Measurements from ENCODE around the gene MINDY4B.

MINDY4B gene

DNA sequence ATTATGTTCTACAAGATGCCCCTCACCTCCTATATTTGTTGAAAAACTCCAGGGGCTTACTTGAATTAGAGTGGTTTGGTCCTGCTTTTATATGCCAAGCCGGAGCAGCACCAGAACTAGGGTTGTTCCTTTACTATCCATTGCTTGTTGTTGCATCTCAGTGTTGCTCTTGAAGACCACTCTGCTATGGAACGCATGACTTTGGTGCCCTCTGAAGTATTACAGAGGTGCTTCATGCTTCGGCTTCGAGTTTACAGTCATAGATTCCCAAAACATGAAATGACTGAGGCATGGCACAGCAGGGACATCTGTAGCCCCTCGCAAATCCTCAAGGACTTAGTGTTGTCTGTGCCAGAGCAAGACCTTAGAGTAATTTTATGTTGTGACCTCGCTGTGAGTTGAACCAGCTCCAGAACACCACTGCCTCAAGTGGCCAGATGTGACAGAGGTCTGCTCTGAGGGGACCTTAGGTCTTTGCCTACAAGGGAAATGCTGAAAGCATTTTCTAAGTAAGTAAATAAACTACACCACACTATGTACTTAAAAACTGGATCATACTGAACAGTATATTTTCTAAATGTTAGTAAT, 75.1 kb downstream of the MINDY4B start:
- no peaks in the 10 kb centered on the region for H3K4me1 ChIP-seq (ENCODE audit: control insufficient read depth, insufficient read depth, low read length)
- H3K36me3 ChIP-seq (ENCODE audit: control insufficient read depth, insufficient read depth, low read length), result no peaks in the 10 kb centered on the region
- H3K27ac ChIP-seq (ENCODE audit: insufficient read depth, low read depth, low read length, poor library complexity, severe bottlenecking), result no peak overlapping the region
- no peaks in the 10 kb centered on the region for H3K27me3 ChIP-seq (ENCODE audit: control insufficient read depth, insufficient read depth, low read length, poor library complexity, severe bottlenecking)
- H3K4me3 ChIP-seq (ENCODE audit: insufficient read depth, low read depth, low read length), result no peak overlapping the region
- no peaks in the 10 kb centered on the region for H3K9me3 ChIP-seq (ENCODE audit: control insufficient read depth, low read length)
- WGBS, 2 experiments, result 80 to 87% methylated on average over 6 of the region's 6 CpGs

DNA sequence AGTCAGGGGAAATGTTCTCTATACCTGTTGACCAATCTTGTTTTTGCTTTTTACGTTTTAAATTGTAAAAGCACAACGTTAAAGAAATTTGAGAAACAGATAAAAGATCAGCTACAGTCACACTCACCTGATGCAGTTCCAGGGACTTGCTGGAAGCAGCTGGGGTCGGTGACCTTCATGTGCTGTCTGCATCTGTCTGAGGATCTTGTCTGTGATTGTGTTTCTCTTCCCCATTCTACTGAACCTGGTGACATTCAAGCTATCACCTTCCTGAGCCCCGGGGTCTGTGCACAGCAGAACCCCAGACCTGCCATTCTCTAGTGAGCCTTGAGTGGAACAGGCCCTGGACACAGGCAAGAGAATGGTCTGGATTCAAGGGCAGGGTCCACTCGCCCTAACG, 75.8 kb downstream of the MINDY4B start:
- H3K36me3 ChIP-seq (ENCODE audit: control insufficient read depth, insufficient read depth, low read length), result no peaks in the 10 kb centered on the region
- H3K4me3 ChIP-seq (ENCODE audit: insufficient read depth, low read depth, low read length), result no peak overlapping the region
- WGBS, 2 experiments, result 92 to 94% methylated on average over 6 of the region's 6 CpGs
- no peak overlapping the region for H3K27ac ChIP-seq (ENCODE audit: insufficient read depth, low read depth, low read length, poor library complexity, severe bottlenecking)
- no peaks in the 10 kb centered on the region for H3K4me1 ChIP-seq (ENCODE audit: control insufficient read depth, insufficient read depth, low read length)
- H3K27me3 ChIP-seq (ENCODE audit: control insufficient read depth, insufficient read depth, low read length, poor library complexity, severe bottlenecking), result no peaks in the 10 kb centered on the region
- no peaks in the 10 kb centered on the region for H3K9me3 ChIP-seq (ENCODE audit: control insufficient read depth, low read length)

DNA sequence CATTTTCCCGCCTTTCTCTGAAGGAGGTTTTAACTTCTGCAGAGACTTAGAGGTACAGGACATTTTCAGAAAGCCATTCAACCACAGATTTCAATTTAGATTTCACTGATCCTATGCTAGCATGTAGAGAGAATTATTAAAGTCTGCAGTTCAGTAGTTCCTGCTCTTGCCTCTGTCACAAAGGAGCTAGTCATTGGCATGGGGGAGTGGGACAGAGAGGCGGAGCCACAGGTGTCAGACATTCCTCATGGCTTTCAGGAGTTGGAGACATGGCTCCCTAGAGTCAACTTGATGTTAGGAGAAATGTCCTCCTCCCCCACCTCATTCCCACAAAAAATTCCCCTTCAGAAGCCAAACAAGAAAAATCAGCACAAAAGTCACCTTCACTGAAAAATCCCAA, 76.2 kb downstream of the MINDY4B start:
- no peaks in the 10 kb centered on the region for H3K9me3 ChIP-seq (ENCODE audit: control insufficient read depth, low read length)
- WGBS, 2 experiments, result 100% methylated on average over 1 of the region's 2 CpGs
- no peaks in the 10 kb centered on the region for H3K36me3 ChIP-seq (ENCODE audit: control insufficient read depth, insufficient read depth, low read length)
- H3K4me3 ChIP-seq (ENCODE audit: insufficient read depth, low read depth, low read length), result no peak overlapping the region
- H3K27me3 ChIP-seq (ENCODE audit: control insufficient read depth, insufficient read depth, low read length, poor library complexity, severe bottlenecking), result no peaks in the 10 kb centered on the region
- H3K27ac ChIP-seq (ENCODE audit: insufficient read depth, low read depth, low read length, poor library complexity, severe bottlenecking), result no peak overlapping the region
- H3K4me1 ChIP-seq (ENCODE audit: control insufficient read depth, insufficient read depth, low read length), result no peaks in the 10 kb centered on the region

DNA sequence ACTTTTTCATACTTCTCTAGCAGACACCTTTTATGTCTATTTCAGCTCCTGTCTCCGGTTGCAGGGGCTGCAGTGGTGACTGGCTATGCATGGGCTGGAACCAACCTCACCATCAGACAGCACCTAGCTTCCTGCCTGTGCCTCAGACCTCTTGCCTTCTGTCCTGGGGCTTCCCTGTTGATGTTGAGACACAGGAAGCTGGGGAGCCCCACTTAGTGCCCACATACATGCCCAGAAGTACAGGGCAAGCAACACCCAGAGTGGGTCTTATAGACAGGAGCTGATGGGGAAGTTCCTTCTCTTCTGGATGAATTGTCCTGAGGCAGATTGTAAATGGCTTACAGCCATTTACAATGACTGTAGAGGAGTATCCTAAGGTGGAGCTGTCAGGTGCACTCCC, 77.0 kb downstream of the MINDY4B start:
- H3K27me3 ChIP-seq (ENCODE audit: control insufficient read depth, insufficient read depth, low read length, poor library complexity, severe bottlenecking), result no peaks in the 10 kb centered on the region

DNA sequence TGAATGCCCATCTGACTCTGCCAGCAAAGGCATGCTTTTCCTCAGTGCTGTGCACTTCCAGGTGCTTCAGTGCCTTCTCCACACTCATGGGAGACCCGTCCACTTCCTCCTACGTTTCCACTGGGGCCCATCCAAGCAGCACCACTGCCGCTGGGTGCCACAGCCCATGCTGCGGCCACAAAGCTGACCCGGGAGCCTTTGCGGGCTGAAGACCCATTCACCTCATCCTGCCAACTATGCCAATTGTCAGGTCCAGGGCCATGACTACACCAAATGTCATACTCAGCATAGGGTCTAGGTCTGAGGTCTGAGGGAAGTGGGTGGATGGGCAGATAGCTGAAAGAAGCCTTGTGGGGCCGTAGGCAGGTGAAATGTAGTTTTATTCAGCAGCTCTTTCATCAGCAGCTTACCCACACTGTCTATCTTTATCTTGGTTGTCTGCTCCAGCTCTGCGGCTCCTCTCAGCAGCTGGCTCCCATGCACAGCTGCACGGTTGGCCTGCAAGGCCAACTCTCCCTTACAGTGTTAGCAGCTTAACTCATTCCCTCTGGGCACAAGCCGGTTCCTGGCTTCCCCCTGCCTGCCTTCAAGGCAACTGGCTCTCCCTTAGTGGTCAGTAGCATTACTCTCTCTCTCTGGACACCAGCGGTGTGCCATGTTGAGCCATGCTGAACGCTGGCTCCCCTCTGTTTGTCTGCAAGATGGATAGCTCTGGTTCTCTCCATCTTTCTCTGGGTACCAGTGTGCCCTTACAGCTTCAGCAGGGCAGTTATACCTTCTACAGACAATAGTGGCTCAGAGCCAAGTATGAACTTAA, 78.6 kb downstream of the MINDY4B start:
- H3K27me3 ChIP-seq (ENCODE audit: control insufficient read depth, insufficient read depth, low read length, poor library complexity, severe bottlenecking), result no peaks in the 10 kb centered on the region
- H3K36me3 ChIP-seq (ENCODE audit: control insufficient read depth, insufficient read depth, low read length), result no peaks in the 10 kb centered on the region
- H3K4me3 ChIP-seq (ENCODE audit: insufficient read depth, low read depth, low read length), result no peak overlapping the region
- H3K9me3 ChIP-seq (ENCODE audit: control insufficient read depth, low read length), result no peaks in the 10 kb centered on the region
- no peaks in the 10 kb centered on the region for H3K4me1 ChIP-seq (ENCODE audit: control insufficient read depth, insufficient read depth, low read length)
- H3K27ac ChIP-seq (ENCODE audit: insufficient read depth, low read depth, low read length, poor library complexity, severe bottlenecking), result no peak overlapping the region
- WGBS, 2 experiments, result 92 to 94% methylated on average over 12 of the region's 12 CpGs

More for the DNA sequence above, 77.0 kb downstream of the MINDY4B start:
- Histone ChIP-seq H3K36me3 (ENCODE audit: control insufficient read depth, insufficient read depth, low read length) (no peaks in the 10 kb centered on the region), H3K4me3 (ENCODE audit: insufficient read depth, low read depth, low read length) (no peak overlapping the region), H3K4me1 (ENCODE audit: control insufficient read depth, insufficient read depth, low read length) (no peaks in the 10 kb centered on the region), H3K27ac (ENCODE audit: insufficient read depth, low read depth, low read length, poor library complexity, severe bottlenecking) (no peak overlapping the region), H3K9me3 (ENCODE audit: control insufficient read depth, low read length) (no peaks in the 10 kb centered on the region)
- 94 to 97% methylated on average over 1 of the region's 1 CpG for WGBS, 2 experiments

DNA sequence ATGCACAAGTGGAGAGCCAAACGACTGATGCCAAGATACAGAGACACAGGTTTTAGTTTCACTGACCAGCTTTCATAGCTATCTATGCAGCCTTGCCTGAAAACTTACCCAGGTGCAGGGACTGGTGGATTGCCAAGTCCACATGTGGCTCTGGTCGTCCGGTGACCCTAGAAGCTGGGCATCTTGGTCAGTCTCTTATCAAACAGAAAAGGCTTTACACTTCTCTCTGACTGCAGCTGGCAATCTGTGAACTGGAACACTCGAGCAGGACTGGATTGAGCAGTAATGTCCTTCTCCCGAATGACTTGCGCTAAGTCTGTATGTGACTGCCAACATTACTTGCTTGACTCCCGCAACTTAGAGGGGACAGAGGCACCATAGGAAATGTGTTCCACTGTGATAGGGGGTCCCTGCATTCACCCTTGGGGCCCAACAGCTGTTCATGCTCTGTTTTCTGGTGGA, 79.3 kb downstream of the MINDY4B start:
- no peaks in the 10 kb centered on the region for H3K9me3 ChIP-seq (ENCODE audit: control insufficient read depth, low read length)
- H3K27ac ChIP-seq (ENCODE audit: insufficient read depth, low read depth, low read length, poor library complexity, severe bottlenecking), result no peak overlapping the region
- H3K36me3 ChIP-seq (ENCODE audit: control insufficient read depth, insufficient read depth, low read length), result no peaks in the 10 kb centered on the region
- H3K27me3 ChIP-seq (ENCODE audit: control insufficient read depth, insufficient read depth, low read length, poor library complexity, severe bottlenecking), result no peaks in the 10 kb centered on the region
- no peak overlapping the region for H3K4me3 ChIP-seq (ENCODE audit: insufficient read depth, low read depth, low read length)
- no peaks in the 10 kb centered on the region for H3K4me1 ChIP-seq (ENCODE audit: control insufficient read depth, insufficient read depth, low read length)
- 89 to 91% methylated on average over 7 of the region's 7 CpGs for WGBS, 2 experiments

DNA sequence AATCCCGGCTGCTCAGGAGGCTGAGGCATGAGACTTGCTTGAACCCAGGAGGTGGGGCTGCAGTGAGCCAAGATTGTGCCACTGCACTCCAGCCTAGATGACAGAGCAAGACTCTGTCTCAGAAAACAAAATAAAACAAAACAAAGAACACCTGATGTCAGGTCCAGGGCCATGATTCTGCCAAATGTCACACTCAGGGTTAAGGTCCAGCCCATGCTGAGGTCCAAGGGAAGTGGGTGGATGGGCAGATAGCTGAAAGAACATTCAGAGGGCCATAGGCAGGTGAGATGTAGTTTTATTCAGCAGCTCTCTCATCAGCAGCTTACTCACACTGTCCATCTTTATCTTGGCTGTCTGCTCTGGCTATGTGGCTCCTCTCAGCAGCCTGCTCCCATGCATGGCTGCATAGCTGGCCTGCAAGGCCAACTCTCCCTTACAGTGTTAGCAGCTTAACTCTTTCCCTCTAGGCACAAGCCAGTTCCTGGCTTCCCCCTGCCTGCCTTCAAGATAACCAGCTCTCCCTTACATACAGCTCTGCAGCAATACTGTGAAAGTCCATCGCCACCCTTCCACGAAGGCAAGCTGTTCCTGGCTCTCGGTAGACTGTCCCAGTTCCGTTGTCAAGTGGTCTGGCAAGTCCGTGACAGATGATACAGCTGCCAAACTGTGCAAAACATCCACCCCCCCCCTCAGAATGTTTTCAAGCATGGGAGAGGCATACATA, 79.9 kb downstream of the MINDY4B start:
- no peak overlapping the region for H3K4me3 ChIP-seq (ENCODE audit: insufficient read depth, low read depth, low read length)
- no peaks in the 10 kb centered on the region for H3K27me3 ChIP-seq (ENCODE audit: control insufficient read depth, insufficient read depth, low read length, poor library complexity, severe bottlenecking)
- WGBS, 2 experiments, result 94 to 95% methylated on average over 6 of the region's 6 CpGs
- no peaks in the 10 kb centered on the region for H3K4me1 ChIP-seq (ENCODE audit: control insufficient read depth, insufficient read depth, low read length)
- no peaks in the 10 kb centered on the region for H3K36me3 ChIP-seq (ENCODE audit: control insufficient read depth, insufficient read depth, low read length)
- no peaks in the 10 kb centered on the region for H3K9me3 ChIP-seq (ENCODE audit: control insufficient read depth, low read length)
- no peak overlapping the region for H3K27ac ChIP-seq (ENCODE audit: insufficient read depth, low read depth, low read length, poor library complexity, severe bottlenecking)

DNA sequence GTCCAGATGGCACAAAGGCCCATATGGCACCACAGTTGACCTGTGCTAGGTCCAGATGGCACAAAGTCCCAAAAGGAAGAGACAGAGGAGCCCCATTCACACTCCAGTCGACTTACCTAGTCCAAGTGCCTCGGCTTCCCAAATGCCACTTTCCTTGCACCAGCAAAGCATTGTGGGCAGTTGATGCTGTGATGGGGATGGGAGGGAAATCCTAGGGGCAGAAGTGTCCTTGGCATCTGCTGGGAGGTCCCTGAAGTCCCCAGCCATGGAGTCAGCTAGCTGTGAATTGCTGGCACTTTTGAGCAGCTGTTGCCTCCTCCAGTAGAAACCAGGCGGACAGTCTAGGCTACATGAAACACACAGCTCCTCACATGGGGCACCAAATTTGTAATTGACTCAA, 82.0 kb downstream of the MINDY4B start:
- 93 to 98% methylated on average over 3 of the region's 3 CpGs for WGBS, 2 experiments
- no peaks in the 10 kb centered on the region for H3K36me3 ChIP-seq (ENCODE audit: control insufficient read depth, insufficient read depth, low read length)
- H3K4me3 ChIP-seq (ENCODE audit: insufficient read depth, low read depth, low read length), result no peak overlapping the region
- no peaks in the 10 kb centered on the region for H3K4me1 ChIP-seq (ENCODE audit: control insufficient read depth, insufficient read depth, low read length)
- no peak overlapping the region for H3K27ac ChIP-seq (ENCODE audit: insufficient read depth, low read depth, low read length, poor library complexity, severe bottlenecking)
- no peaks in the 10 kb centered on the region for H3K9me3 ChIP-seq (ENCODE audit: control insufficient read depth, low read length)
- no peaks in the 10 kb centered on the region for H3K27me3 ChIP-seq (ENCODE audit: control insufficient read depth, insufficient read depth, low read length, poor library complexity, severe bottlenecking)

DNA sequence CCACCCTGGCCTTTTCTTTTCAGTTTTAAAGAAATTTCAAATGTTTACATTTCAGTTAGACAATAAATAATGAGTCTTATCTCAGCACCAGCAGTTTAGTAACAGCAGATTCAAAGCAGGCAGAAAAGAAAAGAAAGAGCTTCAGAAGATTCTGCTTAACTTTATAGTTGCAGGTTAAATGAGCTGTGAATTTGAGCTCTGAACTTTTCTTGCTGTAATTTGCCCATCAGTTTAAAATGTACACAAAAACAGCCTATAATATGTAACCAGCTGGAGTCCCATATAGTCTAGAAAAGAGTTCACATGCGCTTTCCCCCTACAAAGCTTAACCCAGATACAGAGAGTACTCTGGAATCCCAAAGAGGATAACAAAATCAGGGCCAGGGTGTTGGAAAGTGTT, 82.6 kb downstream of the MINDY4B start:
- WGBS, 2 experiments, result 100% methylated on average over 1 of the region's 1 CpG
- H3K36me3 ChIP-seq (ENCODE audit: control insufficient read depth, insufficient read depth, low read length), result no peaks in the 10 kb centered on the region
- no peaks in the 10 kb centered on the region for H3K9me3 ChIP-seq (ENCODE audit: control insufficient read depth, low read length)
- no peak overlapping the region for H3K4me3 ChIP-seq (ENCODE audit: insufficient read depth, low read depth, low read length)
- no peaks in the 10 kb centered on the region for H3K4me1 ChIP-seq (ENCODE audit: control insufficient read depth, insufficient read depth, low read length)
- H3K27me3 ChIP-seq (ENCODE audit: control insufficient read depth, insufficient read depth, low read length, poor library complexity, severe bottlenecking), result no peaks in the 10 kb centered on the region
- no peak overlapping the region for H3K27ac ChIP-seq (ENCODE audit: insufficient read depth, low read depth, low read length, poor library complexity, severe bottlenecking)
